HFF-Myc (cell line): Measurements from ENCODE around the gene NBPF3.

Source experiments
- DNase-seq: peaks from one replicate; pipeline ENCODE4 v3.0.0-alpha.2; 2011; ENCODE audit warnings: low read depth; ENCODE audit errors: extremely low read depth
- H3K4me3 ChIP-seq: replicated peaks from 2 replicates; pipeline ENCODE4 v1.5.1; 2011; ENCODE audit warnings: low read depth, mild to moderate bottlenecking, control low read depth, low read length
- TF ChIP-seq, protein P1 (sequence below): IDR thresholded peaks from 2 replicates; pipeline ENCODE4 v1.5.1; 2012; ENCODE audit warnings: mild to moderate bottlenecking, low read depth, low read length, control low read depth; ENCODE audit errors: missing control alignments

NBPF3 gene

DNA sequence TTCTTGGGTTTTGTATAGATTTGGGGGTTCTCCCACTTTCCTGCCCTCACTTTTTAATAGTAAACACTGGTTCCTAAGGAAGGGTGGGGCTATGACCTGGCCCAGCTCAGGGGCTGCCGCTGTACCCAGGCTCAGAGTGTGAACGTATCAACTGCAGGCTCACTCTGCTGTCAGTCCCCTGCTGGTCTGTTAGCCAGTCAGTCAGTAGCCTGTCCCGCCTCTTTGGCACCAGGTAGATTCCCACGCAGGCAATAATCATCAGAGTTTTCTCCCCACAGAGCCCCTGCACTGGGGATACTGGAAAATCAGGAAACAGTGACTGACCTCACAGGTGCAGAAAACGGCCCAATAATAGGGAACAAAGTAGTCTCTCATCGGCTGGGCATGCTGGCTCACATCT lies 54.3 kb downstream of the NBPF3 start:
- no peak overlapping the region for H3K4me3 ChIP-seq
- no peak for DNase-seq
- TF ChIP-seq, protein P1, sequence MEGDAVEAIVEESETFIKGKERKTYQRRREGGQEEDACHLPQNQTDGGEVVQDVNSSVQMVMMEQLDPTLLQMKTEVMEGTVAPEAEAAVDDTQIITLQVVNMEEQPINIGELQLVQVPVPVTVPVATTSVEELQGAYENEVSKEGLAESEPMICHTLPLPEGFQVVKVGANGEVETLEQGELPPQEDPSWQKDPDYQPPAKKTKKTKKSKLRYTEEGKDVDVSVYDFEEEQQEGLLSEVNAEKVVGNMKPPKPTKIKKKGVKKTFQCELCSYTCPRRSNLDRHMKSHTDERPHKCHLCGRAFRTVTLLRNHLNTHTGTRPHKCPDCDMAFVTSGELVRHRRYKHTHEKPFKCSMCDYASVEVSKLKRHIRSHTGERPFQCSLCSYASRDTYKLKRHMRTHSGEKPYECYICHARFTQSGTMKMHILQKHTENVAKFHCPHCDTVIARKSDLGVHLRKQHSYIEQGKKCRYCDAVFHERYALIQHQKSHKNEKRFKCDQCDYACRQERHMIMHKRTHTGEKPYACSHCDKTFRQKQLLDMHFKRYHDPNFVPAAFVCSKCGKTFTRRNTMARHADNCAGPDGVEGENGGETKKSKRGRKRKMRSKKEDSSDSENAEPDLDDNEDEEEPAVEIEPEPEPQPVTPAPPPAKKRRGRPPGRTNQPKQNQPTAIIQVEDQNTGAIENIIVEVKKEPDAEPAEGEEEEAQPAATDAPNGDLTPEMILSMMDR = no peak

DNA sequence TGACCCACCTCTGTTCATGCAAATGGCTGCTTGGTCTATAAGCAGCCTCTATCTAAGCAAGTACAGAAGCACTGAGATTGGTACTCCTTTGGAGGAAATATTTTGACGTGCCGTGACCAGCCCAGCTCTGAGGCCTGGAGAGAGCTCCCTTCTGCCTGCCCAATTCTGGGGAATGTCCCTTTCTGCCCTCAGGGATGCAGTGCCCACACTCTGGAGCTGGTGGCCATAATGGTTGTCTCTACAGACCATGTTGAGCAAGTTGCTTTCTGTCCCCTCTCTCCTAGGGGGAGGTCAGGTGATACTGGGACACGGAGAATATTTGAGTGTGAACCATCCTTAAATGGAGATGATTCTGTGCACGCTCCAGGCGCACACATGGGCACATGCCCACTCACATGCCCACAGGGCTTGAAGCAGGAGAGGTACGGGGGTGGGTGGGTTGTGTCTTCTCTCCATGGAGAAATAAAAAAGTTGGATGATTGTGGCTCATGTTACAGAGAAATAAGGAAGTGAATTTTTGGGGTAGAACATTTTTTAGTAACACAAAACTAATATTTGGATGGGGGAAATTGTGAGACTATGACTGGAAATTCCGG lies 55.4 kb downstream of the NBPF3 start:
- TF ChIP-seq, protein P1 = no peak
- DNase-seq = no peak
- H3K4me3 ChIP-seq = no peak overlapping the region

- TF ChIP-seq, protein P1 = no peak
- no peak for DNase-seq
- H3K4me3 ChIP-seq = no peak overlapping the region
These were observed 56.1 kb downstream of the NBPF3 start for GRCh38 chr1:21496063-21496462.

GRCh38 chr1:21496886-21497285 lies 56.9 kb downstream of the NBPF3 start:
- TF ChIP-seq, protein P1 = no peak
- no peak overlapping the region for H3K4me3 ChIP-seq
- no peak for DNase-seq

GRCh38 chr1:21497466-21498061 lies 57.6 kb downstream of the NBPF3 start:
- no peak overlapping the region for H3K4me3 ChIP-seq
- DNase-seq = no peak
- TF ChIP-seq, protein P1 = peak; percentile 17

GRCh38 chr1:21499283-21499950 lies 59.5 kb downstream of the NBPF3 start:
- DNase-seq = no peak
- H3K4me3 ChIP-seq = no peak overlapping the region
- TF ChIP-seq, protein P1 = no peak
